ENCODE data around the gene KIF1B. TPM values are rescaled to one million over a fixed set of nuclear protein-coding genes. Genes with fewer than 3 reads are reported as not detected.
A peak's percentile ranks its signal among the peaks of the same experiment; 100 is the strongest.
"Not testable (repeated sequence)": the region's sequence is repeated elsewhere in the genome, so short reads cannot be mapped to it uniquely, and the experiment has no call there.

KIF1B gene
- total RNA-seq, 2 donors from 2014 or later, result 39.7 to 47.4 TPM

GRCh38 chr1:10242811-10243210 is 32.4 kb downstream of the KIF1B start:
- intact Hi-C loops (cut with DNase I), result no loop called here
- TF ChIP-seq CTCF (IDR thresholded peaks at IDR 0.05), result no peak
- DNase-seq, result no peak
- Histone ChIP-seq H3K9ac (ENCODE audit: low read depth in 2 of 2, low read length in 2 of 2) (no peak overlapping the region), H3K36me3 (no peaks in the 10 kb centered on the region), H3K27me3 (no peaks in the 10 kb centered on the region), H3K9me3 (no peaks in the 10 kb centered on the region), H3K4me1 (no peaks in the 10 kb centered on the region), H3K4me3 (no peak overlapping the region), H3K27ac (no peak overlapping the region)

GRCh38 chr1:10245674-10246073 is 35.3 kb downstream of the KIF1B start:
- TF ChIP-seq CTCF (IDR thresholded peaks at IDR 0.05), result no peak
- DNase-seq, result no peak

GRCh38 chr1:10249808-10250457 is 39.6 kb downstream of the KIF1B start:
- H3K36me3 ChIP-seq, result no peaks in the 10 kb centered on the region
- TF ChIP-seq CTCF (IDR thresholded peaks at IDR 0.05), result no peak
- H3K9ac ChIP-seq (ENCODE audit: low read depth in 2 of 2, low read length in 2 of 2), result no peak overlapping the region
- no peak overlapping the region for H3K4me3 ChIP-seq
- intact Hi-C loops (cut with DNase I), result no loop called here
- peaks cover 6% of the 10 kb centered on the region for H3K4me1 ChIP-seq
- H3K27me3 ChIP-seq, result no peaks in the 10 kb centered on the region
- no peak for DNase-seq
- H3K27ac ChIP-seq, result no peak overlapping the region
- no peaks in the 10 kb centered on the region for H3K9me3 ChIP-seq

More at GRCh38 chr1:10245674-10246073, 35.3 kb downstream of the KIF1B start:
- Histone ChIP-seq H3K36me3 (no peaks in the 10 kb centered on the region), H3K4me1 (no peaks in the 10 kb centered on the region), H3K9me3 (no peaks in the 10 kb centered on the region), H3K27ac (no peak overlapping the region), H3K9ac (ENCODE audit: low read depth in 2 of 2, low read length in 2 of 2) (no peak overlapping the region), H3K4me3 (no peak overlapping the region), H3K27me3 (no peaks in the 10 kb centered on the region)
- intact Hi-C loops (cut with DNase I), result no loop called here

- intact Hi-C loops (cut with DNase I), result no loop called here
- H3K27me3 ChIP-seq, result no peaks in the 10 kb centered on the region
- no peak overlapping the region for H3K27ac ChIP-seq
- H3K36me3 ChIP-seq, result no peaks in the 10 kb centered on the region
- H3K4me1 ChIP-seq, result peaks cover 6% of the 10 kb centered on the region
- no peak overlapping the region for H3K4me3 ChIP-seq
- no peak for DNase-seq
- peak overlapping the region in 1 of 2 donors; percentile 9 for H3K9ac ChIP-seq (ENCODE audit: low read depth in 2 of 2, low read length in 2 of 2)
- TF ChIP-seq CTCF (IDR thresholded peaks at IDR 0.05), result no peak
- H3K9me3 ChIP-seq, result no peaks in the 10 kb centered on the region
These were observed 40.3 kb downstream of the KIF1B start for GRCh38 chr1:10250663-10251062.

- H3K9ac ChIP-seq (ENCODE audit: low read depth in 2 of 2, low read length in 2 of 2); H3K27ac ChIP-seq; H3K9me3 ChIP-seq; H3K27me3 ChIP-seq; DNase-seq; H3K4me1 ChIP-seq; H3K36me3 ChIP-seq; H3K4me3 ChIP-seq; intact Hi-C loops (cut with DNase I): not testable (repeated sequence)
These were observed 41.1 kb downstream of the KIF1B start for GRCh38 chr1:10251325-10252108.

GRCh38 chr1:10252508-10252907 is 42.1 kb downstream of the KIF1B start:
- peak; percentile 39 for DNase-seq
- intact Hi-C loops (cut with DNase I), result no loop called here
- H3K27me3 ChIP-seq, result no peaks in the 10 kb centered on the region
- H3K27ac ChIP-seq, result no peak overlapping the region
- TF ChIP-seq CTCF (IDR thresholded peaks at IDR 0.05), result no peak
- H3K9ac ChIP-seq (ENCODE audit: low read depth in 2 of 2, low read length in 2 of 2), result no peak overlapping the region
- peaks cover 6% of the 10 kb centered on the region for H3K4me1 ChIP-seq
- no peaks in the 10 kb centered on the region for H3K9me3 ChIP-seq
- no peak overlapping the region for H3K4me3 ChIP-seq
- no peaks in the 10 kb centered on the region for H3K36me3 ChIP-seq
